Cardiac muscle cell (in vitro differentiated cells and primary cell): ENCODE data around the gene CACNA1S. TPM values are rescaled to one million over a fixed set of nuclear protein-coding genes. Genes with fewer than 3 reads are reported as not detected.
A peak's percentile ranks its signal among the peaks of the same experiment; 100 is the strongest.

ENCODE experiments used
- DNase-seq, 2 donors: peaks; one replicate each; pipeline versions ENCODE4 v3.0.0 to v3.0.0-alpha.2; 2010 to 2017; ENCODE audit warnings: low read depth in 1 of 2, low spot score in 1 of 2
- H3K27ac ChIP-seq: fragments of 200-600 bp; sonication (generic); 2 replicates; pipeline ENCODE4 v1.5.1; 2016
- H3K27me3 ChIP-seq: fragments of 200-600 bp; sonication (generic); 2 replicates; pipeline ENCODE4 v1.6.0; 2016; ENCODE audit warnings: control low read depth
- H3K36me3 ChIP-seq: fragments of 200-600 bp; sonication (generic); 2 replicates; pipeline ENCODE4 v1.5.1; 2016; ENCODE audit warnings: control low read depth
- H3K4me1 ChIP-seq: fragments of 200-600 bp; sonication (generic); 2 replicates; pipeline ENCODE4 v1.8.1; 2017; ENCODE audit warnings: low read depth, mild to moderate bottlenecking, mixed run types
- H3K4me3 ChIP-seq: fragments of 200-600 bp; sonication (generic); 2 replicates; pipeline ENCODE4 v1.5.1; 2016; ENCODE audit warnings: mild to moderate bottlenecking
- H3K9me3 ChIP-seq: fragments of 200-600 bp; sonication (generic); 2 replicates; pipeline ENCODE4 v1.5.1; 2017; ENCODE audit warnings: low read depth, mild to moderate bottlenecking, control low read depth
- CTCF ChIP-seq: IDR thresholded peaks from 2 replicates; pipeline ENCODE4 v1.5.1; 2012; ENCODE audit warnings: low read depth, mild to moderate bottlenecking, low read length
- polyA plus RNA-seq: library from polyadenylated mRNA; unstranded; fragments of >200 nt; fragmentation: Nextera tagmentation; extraction: Ambion mirVana; gene quantifications from 2 replicates; pipeline ENCODE4 v1.2.1, GENCODE V29; 2016
- total RNA-seq: library from RNA; depleted of rRNA; stranded (reverse); fragments of >200 nt; gene quantifications from 2 replicates; pipeline ENCODE4 v1.2.3, GENCODE V29; 2016

The CACNA1S gene
- total and polyA plus RNA-seq, 2 experiments from 2014 or later = 0.30 TPM; not detected in 1

DNA sequence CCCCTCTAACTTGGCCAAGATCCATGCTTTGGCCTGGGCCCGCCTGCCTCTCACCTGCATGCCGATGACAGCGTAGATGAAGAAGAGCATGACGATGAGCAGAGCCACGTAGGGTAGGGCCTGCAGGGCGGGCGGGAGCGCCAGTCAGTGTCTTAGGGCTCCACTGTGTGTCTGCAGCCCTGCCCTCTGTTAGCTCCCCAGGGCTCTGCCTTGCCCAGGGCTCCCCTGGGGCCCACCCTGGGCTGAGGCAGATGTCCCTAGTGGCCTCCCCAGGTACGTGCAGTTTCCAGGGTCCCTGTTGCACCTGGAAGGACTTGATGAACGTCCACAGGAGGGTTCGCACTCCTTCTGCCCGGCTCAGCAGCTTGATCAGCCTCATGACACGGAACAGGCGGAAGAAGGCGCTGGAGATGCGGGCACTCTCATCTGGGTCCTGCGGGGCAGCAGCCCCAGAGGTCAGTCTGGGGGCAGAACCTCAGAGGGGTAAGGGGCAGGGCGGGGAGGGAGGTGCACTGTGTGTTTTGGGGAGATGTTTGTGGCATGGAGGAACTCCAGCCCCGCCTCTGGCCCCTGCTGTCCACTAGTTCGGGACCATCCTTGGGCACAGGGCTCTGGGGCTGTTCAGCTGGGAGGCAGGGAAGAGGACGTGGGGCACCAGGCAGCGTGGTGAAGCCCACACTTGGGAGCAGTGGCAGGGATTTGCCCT is 58.9 kb downstream of the CACNA1S start:
- H3K9me3 ChIP-seq = no peaks in the 10 kb centered on the region
- H3K27me3 ChIP-seq = no peaks in the 10 kb centered on the region
- DNase-seq = no peak
- TF ChIP-seq CTCF = no peak
- no peaks in the 10 kb centered on the region for H3K36me3 ChIP-seq
- H3K4me3 ChIP-seq = no peak overlapping the region
- peaks cover 6% of the 10 kb centered on the region for H3K4me1 ChIP-seq
- no peak overlapping the region for H3K27ac ChIP-seq

DNA sequence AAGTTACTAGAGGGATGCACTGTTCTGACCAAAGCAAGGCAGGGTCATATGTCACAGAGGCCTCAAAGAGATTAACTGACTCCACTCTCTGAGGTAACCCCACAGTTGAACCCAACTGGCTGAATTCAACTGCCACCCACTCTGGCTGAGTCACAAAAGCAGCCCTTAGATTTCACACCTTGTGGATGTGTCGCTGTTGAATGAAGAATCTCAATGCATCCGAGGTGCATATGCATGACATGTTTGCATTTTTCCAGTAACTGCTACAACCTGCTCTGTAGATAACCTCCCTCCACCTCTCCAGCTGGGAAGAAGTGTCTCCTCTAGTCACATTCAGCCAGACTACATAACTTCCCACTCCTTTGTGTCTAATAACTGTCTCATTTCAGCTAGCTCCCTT is 60.8 kb downstream of the CACNA1S start:
- Histone ChIP-seq H3K27me3 (no peaks in the 10 kb centered on the region), H3K36me3 (no peaks in the 10 kb centered on the region), H3K4me1 (peaks cover 6% of the 10 kb centered on the region), H3K4me3 (no peak overlapping the region), H3K9me3 (no peaks in the 10 kb centered on the region), H3K27ac (no peak overlapping the region)
- TF ChIP-seq CTCF = no peak
- DNase-seq = no peak

DNA sequence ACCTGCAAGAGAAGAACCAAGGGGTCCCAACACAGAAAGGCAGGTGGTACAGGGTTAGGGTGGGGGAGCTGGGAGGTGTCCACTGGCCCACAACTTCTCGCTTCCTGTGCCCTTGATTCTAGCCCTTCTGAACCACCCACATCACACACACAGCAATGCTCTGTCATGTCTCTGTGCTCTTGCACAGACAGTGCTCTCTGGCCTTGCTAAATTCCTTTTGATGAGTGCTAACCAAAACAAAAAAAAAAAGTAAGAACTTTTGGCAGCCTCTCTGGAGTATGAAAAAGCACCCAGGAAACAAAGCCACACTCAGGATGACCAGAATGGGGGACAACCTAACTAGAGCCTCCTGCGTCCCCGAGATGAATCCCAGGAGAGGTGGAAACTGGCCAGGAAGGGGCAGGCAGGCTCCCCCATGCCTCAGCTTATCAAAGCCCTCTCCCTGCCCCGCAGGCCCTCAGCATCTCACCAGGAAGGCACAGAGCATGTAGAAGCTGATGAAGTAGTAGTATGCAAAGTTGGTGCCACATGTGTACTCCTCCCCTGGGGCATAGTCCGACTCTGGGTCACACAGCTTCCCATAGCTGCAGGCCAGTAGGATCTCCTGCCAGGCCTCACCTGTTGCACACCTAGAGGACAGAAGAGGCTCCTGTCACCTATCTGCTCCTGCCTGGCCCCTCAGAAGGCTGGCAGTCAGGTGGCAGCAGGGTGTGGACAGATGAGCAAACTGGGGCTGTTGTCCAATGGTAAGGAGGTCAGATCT is 61.5 kb downstream of the CACNA1S start:
- no peaks in the 10 kb centered on the region for H3K27me3 ChIP-seq
- peaks cover 6% of the 10 kb centered on the region for H3K4me1 ChIP-seq
- peak in 1 of 2 donors; percentile 30 for DNase-seq
- H3K36me3 ChIP-seq = no peaks in the 10 kb centered on the region
- TF ChIP-seq CTCF = no peak
- H3K4me3 ChIP-seq = no peak overlapping the region
- no peaks in the 10 kb centered on the region for H3K9me3 ChIP-seq
- H3K27ac ChIP-seq = no peak overlapping the region

DNA sequence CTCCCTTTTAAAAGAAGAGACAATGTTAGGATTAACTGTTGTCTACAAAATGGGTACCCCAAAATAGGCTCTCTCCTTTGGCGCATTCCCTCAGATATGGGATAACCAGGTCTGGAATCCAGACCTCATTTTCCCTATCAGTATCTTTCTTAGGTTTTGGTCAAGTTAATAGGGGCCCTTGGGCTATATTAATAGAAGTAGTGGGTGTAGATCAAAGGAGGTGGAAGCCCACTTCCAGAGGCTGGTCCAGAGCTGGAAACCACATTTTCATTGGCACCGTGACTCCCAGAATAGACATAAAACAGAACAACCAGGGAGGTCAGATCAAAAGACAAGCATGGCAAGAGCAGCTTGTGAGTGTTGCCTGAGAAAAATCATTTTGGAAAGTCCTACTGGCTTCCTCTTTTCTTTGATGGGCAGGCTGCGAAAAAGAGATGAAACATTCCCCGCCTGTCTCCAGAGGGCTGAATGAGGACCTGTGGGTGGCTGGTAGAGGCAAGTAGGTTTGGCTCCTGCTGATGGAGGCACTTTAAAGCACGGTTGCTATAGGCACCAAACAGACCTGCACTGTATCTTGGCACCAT is 62.9 kb downstream of the CACNA1S start:
- no peak for TF ChIP-seq CTCF
- no peaks in the 10 kb centered on the region for H3K36me3 ChIP-seq

DNA sequence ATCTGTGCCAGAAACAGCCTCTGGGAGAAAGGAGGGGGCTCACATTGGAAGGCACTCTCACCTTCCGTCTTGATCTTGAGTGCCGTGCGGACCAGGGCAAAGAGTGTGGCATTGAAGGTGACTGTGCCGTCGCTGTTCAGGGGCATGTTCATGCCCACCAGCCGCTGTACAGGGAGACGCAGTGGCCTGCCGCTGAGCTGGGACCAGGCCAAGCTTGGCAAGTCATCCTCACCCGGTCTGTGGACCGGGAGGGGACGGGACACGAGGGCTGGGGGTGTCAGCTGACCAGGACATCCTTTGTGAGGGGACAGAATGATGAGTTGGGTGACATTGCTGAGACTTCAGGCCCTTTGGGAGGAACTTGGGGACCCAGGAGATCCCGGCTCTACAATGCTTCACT is 63.7 kb downstream of the CACNA1S start:
- DNase-seq = no peak
- no peak for TF ChIP-seq CTCF
- H3K4me3 ChIP-seq = no peak overlapping the region
- H3K27me3 ChIP-seq = no peaks in the 10 kb centered on the region
- no peak overlapping the region for H3K27ac ChIP-seq
- no peaks in the 10 kb centered on the region for H3K9me3 ChIP-seq
- no peaks in the 10 kb centered on the region for H3K36me3 ChIP-seq
- peaks cover 6% of the 10 kb centered on the region for H3K4me1 ChIP-seq

More for the DNA sequence above, 62.9 kb downstream of the CACNA1S start:
- Histone ChIP-seq H3K4me1 (peaks cover 6% of the 10 kb centered on the region), H3K9me3 (no peaks in the 10 kb centered on the region), H3K27ac (no peak overlapping the region), H3K27me3 (no peaks in the 10 kb centered on the region), H3K4me3 (no peak overlapping the region)
- no peak for DNase-seq
